ENCODE measurements around the gene SPTB. TPM values are rescaled to one million over a fixed set of nuclear protein-coding genes. Genes with fewer than 3 reads are reported as not detected.
A peak's percentile ranks its signal among the peaks of the same experiment; 100 is the strongest.

The SPTB gene
- total RNA-seq, 1 experiment from 2014 or later = 2.2 TPM

DNA sequence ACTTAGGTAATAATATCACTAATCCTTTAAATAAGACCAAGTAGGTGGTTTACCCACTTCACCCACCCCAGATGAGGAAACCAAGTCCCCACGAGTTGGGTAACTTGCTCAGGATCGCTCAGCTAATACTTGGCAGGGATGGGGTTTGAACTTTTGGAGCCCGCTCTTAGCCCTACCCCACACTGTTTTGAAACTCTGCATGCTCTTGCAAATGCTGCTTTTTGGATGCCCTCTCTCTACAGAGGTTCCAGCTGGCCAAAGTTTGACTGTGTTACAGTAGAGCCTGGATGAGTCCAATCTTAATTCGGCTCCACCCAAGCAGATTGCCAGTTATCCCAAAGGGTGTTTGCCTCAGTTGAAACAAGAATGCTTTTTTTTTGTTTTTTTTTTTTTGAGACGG, 168.7 kb downstream of the SPTB start:
- no peak for DNase-seq (ENCODE audit: low read depth)

DNA sequence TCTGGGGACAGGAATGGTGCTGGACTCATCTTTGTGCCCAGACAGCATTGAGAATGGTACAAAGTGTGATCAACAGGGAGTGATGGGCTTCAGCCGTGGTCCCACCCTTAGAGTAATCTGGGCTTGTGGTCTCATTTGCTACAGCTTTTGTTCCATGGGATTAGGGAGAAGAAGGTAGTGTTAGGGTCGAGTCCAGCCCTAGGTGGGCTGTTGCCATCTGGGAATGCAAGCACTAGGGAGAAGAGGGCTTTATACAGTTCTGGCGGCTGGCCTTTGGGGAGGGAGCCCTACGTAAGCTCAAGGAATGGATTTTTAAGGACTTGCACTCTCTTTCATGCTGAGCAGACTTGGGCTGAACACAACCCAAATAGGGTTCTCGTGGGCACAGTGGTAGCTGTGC, 170.6 kb downstream of the SPTB start:
- no peak for DNase-seq (ENCODE audit: low read depth)

DNA sequence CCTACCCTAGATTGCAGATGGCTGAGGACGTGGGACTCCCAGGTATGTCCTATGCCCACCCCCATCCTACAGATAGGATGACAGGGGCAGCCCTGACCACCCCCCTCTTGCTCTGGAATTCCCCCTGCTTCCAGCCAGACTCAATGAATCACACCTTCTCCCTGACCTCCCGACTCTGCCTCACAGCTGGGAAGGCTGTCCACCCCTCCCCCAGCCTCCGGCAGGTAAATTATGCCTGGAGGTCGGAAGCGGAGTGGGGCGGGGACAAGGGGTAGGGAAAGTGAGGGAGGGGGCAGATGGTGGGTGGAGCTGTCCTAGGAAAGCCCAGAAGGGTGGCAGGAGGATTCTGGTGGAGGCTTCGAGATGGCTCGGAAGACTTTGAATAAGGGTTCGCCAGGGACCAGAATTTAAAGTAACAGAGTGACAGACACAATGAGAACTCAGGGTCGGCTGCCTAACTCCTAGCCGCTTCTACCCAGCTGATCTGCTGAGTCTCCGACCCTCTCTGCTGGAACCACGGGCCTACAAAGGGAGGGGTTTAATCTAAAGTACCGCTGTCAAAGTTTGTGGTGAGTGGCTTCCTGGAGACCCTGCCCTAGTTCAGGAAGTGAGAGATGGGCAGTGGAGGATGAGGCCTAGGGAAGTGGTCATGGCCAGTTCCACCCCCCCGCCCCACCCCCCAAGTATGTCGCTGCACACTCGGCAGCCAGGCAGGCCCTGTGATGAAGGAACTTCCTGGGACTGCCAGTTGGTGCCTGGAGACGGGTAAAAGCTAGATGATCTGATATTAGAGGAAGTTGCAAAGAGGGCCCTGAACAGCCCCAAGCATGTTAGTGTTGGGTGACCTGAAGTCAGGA, 171.3 kb downstream of the SPTB start:
- peak; percentile 84 for DNase-seq (ENCODE audit: low read depth)

DNA sequence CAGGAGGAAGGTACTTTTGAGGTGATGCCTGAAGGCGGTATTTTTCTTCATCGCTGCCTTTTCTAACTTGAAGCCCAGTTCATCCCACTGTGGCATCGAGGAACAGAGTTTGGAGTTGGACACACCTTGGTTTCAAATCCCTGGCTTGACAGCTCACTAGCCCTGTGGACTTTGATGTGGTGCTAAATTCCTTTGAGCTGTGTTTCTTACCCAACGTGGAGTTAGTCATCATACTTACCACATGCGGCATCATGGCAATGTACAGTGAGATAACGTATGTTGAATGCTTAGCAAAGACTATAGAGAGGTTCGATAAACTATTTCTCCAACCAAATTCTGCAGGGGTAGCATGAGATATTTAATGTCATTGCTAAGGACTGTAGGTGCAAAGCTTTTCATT, 172.0 kb downstream of the SPTB start:
- DNase-seq (ENCODE audit: low read depth) = peak; percentile 93

DNA sequence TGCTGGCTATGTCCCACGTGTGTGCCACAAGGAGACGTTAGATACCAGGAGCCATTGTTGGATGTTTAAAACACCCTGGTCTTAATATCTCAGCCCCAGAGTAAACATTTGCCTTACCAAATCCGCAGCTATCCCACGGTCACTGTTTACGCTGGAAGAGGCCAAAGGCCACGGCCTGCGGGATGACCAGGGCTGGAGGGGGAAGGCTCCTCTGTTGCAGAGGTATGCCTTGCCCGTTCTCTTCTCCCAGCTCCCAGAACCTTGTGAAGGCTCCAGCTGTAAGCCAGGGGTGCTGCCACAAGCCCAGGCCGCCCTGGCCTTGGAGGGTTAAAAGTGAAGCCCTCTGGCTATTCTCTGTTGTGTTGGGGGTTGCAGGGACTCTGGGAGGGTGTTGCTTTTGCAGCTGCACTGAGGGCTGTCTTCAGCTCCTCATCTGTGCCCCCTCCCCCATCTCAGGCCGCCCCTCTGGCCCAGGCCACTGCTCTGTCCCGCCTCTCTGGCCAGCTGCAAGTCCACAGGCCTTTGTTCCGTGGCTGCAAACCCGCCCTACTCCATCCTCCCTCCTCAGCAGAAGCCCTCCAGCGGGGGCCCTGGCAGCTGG, 173.0 kb downstream of the SPTB start:
- no peak for DNase-seq (ENCODE audit: low read depth)

DNA sequence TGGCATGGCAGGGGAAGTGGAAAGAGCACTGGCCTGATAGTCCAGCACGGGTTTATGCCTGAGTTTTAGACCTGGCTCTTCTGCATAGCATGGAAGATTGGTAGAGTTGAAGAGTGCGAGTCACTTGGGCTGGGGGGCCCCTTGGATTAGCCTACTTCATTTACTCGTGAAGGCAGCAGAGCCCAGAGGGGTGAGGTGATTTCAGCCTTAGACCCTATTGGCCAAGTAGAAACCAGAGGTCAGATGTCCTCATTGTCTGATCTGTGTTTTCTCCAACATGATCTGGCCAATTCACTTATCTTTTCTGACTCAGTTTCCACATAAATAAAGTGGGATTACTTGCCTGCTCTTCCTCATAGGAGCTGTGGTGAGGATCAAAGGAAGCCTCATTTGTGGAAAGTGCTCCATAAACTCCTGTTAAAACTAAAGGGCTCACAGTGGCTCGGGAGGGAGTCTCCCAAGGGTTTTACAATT, 173.6 kb downstream of the SPTB start:
- DNase-seq (ENCODE audit: low read depth) = no peak

DNA sequence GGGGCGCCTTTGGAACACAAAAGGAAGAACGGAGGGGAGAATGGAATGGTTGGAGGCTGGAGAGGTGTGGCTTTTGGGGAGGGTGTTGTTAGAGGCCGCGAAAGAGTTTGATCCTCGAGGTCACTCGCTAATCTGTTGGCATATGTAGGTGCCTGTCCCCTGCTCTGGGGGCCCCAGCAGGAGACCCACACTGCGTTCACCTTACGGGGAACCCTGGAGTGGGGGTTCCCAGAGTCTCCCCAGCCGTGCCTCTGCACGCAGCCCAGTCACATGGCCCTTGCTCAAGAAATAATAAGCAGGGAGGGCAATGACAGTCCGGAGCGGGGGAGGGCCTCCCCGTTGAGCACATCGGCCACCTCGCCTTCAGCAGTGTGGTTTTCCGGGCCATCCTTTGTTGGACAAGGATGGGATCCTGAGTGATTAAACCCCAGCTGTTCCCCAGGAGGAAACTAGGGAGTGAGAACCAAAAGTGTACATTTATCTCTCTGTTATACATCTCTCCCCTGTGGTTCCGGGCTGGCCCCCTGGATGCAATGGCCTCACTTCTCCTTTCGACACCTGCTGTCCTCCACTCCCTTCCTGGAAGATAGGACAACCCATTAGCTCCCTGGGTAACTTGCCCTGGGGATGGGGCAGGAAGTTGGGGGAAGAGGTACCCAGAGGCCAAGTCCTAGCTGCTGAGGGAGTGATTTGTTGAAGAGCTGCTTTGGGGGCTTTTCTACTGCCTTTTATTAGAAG, 174.2 kb downstream of the SPTB start:
- no peak for DNase-seq (ENCODE audit: low read depth)

DNA sequence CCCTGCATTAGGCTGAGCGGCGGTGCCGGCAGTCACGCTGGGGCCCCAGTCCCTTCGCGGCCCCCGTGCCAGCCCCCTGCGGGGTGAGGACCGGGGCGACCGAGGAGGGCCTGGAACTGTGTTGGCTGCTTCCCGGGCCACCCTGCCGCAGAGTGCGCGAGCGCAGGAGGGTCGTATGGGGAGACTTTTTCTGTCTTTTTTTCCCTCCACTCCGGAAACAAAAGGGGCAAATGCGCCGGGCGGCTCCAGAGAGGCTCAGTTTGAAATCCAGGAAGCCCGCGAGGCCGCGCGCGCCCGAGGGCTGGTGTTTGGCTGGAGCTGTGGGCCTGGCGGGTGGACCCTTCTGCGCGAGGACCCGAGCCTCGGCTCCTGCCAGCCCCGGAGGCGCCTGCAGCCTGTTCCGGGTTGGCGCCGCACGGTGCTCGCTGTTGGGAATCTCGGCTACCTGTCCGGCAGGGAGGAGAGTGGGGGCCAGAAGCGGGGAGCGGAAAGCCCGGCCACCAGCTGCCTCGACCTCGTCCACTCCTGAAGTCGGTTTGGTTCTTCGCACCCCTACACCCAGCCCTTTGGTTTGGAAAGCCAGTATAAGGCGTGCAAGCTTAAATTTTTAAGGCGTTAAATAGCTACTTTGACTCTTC, 174.8 kb downstream of the SPTB start:
- no peak for DNase-seq (ENCODE audit: low read depth)

DNA sequence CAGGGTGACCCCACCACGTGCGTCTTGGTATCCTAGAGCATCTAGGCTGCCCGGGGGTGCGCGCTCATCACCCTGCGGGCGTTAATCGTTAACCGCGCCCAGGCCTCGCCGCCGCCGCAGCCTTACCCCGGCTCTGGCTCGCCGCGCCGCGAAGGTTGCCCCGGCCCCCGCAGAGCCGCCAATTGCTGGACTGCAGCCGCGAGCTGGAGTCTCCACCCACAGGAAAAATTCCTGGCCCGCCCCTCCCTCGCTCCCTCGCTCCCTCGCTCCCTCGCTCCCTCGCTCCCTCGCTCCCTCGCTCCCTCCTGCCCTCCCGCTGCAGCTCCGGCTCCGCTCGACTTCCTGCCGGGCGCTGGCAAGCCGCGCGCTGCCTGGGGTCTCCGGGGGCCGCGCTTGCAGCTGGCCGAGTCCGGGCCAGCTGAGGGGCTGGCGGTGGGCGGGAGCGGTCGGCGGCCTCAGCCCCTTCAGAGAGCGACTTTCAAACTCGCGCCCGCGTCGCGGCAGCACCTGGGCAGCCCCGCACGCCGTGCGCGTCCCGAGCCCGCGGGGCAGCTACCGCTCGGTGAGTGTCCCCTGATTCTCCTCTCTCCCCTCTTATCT, 175.5 kb downstream of the SPTB start, which contains the start of gene PLEKHG3:
Gene PLEKHG3, plus strand, starts transcription at position 282 of the 600 bp plus-strand sequence. CDS start 23,208 bp downstream, outside the sequence.
- DNase-seq (ENCODE audit: low read depth) = peak; percentile 92

DNA sequence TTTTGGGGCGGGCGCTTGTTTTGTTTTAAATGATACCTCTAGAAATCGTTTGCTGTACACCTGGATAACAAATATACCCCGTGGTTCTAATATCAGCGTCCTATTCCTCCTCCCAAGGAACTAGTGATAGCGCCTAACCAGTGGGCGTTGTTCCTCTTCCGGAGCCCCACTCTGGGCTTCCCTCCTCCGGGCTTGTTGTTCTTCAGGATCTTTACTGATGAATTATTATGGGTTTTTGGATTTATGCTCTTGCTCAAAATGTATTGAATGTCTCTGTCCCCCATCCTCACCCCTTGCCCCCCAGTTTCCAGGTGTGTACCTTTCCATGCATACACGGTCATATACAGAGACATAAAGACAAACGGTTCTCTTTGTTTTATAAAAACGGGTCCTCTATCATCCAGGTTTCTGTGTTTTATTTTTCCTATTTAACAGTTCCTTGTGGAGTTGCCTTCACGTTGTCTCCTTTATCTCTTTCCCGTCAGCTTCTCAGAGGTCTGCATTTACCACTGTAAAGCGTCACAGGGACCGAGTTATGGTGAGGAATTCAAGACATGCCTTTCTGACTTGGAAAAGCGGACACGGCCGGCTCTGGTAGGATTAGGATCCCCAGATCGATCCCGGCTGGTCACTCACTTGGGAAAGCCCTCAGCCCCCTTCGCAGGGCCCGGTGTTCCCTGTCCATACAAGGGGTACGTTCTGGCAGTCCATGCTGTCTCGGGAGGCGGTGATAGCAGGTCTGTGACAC, 176.1 kb downstream of the SPTB start:
- no peak for DNase-seq (ENCODE audit: low read depth)

DNA sequence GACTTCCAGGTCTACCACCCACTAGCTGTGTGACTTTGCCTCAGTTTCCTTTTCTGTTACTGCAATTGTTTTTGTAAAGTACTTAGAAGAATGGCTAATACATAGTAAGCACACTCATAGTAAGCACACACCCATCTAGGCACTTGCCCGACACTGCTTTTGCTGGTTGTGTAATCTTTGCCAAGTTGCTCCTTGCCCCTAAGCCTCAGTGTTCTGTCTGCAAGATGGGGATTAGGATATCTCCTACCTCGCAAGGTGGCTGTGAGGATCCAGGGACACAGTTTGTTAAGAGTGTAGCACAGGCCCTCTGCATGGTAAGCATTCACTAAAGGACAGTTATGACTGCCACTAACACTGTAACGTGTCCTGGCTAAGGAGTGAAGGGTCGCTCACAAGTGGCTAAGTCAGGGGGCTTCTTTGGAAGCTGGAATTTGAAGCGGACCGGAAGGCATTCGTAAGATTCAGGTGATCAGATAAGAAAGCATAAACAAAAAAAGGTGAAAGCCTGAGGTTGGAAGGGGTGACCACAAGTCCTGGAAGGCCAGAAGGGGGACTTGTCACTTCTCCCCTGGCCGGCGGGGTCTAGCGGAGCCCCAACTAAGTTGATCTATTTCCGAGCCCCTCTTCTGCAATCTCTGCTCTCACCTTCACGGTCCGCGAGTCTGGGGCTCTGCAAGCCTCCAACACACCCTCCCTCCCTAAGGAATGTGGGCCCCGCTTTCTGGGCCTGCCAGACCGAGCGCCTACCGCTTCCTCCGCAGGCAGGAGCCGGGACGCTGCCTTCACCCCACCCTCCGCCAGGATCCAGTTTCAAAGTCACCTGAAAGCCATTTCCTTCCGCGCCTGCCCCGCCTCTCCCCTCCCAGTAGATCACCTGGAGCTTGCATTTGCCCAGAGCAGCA, 177.0 kb downstream of the SPTB start:
- DNase-seq (ENCODE audit: low read depth) = no peak

DNA sequence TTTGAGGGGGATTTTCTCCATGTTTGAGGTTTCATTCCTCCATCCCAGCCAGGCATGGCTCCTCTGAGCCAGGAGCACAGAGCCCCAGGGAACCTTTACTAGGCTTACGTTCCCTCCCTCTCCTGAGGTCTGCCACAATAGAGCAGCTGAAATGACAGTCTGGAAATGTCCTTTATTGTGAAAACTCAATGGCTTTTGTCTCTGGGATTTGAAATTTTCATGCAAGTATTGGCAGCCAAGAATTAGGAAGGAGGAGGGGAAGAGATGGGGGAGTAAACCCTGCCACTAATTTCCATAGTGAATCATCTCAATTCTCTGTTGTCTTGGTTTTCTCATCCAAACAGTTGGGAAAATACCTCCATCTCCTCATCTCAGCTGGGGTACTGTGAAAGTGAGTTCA, 178.0 kb downstream of the SPTB start:
- DNase-seq (ENCODE audit: low read depth) = no peak

DNA sequence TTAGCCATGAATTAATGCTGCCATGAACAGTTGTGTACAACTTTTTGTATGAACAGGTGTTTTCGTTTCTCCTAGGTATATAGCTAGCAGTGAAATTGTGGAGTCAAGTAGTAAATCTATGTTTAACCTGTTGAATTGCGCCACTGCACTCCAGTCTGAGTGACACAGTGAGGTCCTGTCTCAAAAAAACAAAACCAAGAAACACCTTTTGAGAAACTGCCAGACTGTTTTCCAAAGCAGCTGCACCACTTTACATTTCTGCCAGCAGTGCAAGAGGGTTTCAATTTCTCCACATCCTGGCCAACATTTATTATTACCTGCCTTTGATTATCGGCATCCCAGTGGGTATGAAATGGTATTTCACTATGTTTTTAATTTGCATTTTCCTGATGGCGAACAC, 178.8 kb downstream of the SPTB start:
- no peak for DNase-seq (ENCODE audit: low read depth)

DNA sequence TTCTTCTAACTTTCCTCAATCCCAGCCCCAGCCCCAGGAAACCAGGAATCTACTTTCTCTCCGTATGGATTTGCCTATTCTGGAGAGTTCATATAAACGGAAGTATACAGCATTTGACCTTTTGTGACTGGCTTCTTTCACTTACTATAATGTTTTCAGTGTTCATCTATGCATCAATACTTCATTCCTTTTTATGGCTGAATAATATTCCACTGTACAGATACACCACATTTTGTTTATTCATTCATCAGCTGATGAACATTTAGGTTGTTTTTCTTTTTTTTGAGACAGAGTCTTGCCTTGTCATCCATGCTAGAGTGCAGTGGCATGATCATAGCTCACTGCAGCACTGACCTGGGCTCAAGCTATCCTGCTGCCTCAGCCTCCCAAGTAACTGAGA, 179.4 kb downstream of the SPTB start:
- no peak for DNase-seq (ENCODE audit: low read depth)

DNA sequence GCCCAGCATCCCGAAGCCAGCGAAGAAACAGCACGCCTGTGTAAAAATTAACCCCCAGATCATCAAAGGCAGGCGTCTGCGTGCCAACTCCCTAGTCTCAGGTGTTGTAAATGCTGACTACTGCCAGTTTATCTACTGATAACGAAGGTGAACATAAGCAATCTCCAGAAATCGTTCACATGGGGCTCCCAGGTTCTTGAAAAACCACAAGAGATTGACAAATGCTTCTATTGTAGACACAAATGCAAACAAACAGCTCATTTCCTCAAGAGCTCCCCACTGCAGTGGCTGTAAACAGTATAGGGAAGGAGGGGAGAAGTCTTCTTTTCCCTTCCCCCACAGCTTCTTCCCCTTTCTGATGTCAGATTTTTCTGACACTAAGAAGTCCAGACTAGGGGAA, 180.8 kb downstream of the SPTB start:
- no peak for DNase-seq (ENCODE audit: low read depth)

DNA sequence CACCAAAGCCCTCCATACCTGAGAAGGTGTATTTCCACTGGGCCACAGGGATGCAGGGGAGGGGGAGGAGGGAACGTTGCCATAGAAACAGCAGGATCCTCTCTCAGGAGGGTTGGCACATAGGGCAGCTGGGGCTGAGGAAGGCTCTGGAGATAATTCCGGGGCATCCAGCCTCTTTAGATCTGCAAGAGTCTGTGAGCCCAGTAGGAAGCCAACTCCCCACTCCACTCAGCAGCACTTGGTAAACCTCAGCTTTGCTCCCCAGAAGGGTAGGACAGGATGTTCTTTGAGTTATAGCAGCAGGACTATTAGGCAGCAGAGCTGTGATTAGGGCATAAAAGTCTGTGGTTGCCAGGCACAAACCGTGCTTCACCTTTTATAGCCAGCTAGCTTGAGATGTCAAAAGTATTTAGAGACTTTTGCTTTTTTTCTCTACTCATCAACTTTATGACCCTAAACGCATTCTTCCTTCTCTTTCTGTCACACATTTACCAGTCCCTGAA, 183.3 kb downstream of the SPTB start:
- DNase-seq (ENCODE audit: low read depth) = no peak
